Limb (tissue), 2 donors: ENCODE measurements around the gene ZNG1B.
A peak's percentile ranks its signal among the peaks of the same experiment; 100 is the strongest.

Source experiments
- DNase-seq, 2 donors: peaks; one replicate each; pipeline ENCODE4 v3.0.0-alpha.2; 2016; ENCODE audit errors: extremely low spot score in 2 of 2

ZNG1B gene

DNA sequence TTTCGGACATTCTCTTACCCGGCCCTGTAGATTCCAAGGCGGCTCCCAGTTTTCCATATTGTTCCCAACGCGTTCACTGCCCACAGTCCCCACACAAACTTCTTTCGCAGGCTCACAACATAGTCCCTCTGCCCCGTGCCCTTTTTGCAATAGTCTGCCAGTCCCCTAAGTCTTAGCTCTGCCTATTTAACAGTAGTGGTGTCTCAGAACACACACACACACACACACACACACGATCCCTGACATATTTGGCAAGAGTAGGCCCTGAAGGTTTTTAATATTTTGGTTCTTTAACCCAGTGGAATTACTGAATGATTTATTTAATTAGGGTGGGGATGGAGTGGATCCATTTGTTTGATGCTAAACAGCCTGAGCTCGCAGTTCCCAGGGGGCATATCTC, 105.0 kb downstream of the ZNG1B start:
- peak in 1 of 2 donors; percentile 9 for DNase-seq
